H1 (cell line): ENCODE measurements around the gene STAM2. TPM values are rescaled to one million over a fixed set of nuclear protein-coding genes. Genes with fewer than 3 reads are reported as not detected.

Source experiments
- CTCF ChIA-PET: fragments of 300-600 bp; sonication (Branson Sonifier 250); formaldehyde crosslinking; loops from one replicate; lab custom pipeline; 2021; ENCODE audit not compliant: partially characterized antibody; lab: Charles Lee
- POLR2A ChIA-PET: fragments of 300-600 bp; sonication (Branson Sonifier 250); formaldehyde crosslinking; loops from one replicate; lab custom pipeline; 2021; ENCODE audit warnings: inconsistent platforms; ENCODE audit not compliant: partially characterized antibody; lab: Charles Lee
- DNase-seq, 2 experiments: peaks; one replicate each; pipeline versions ENCODE4 v3.0.0 to v3.0.0-alpha.2; 2010 to 2022; ENCODE audit warnings: low spot score in 2 of 2, low read depth in 1 of 2, mixed read lengths in 1 of 2
- FAIRE-seq: peaks from 2 replicates; lab custom pipeline; 2011; peaks lifted over from hg19 to GRCh38; lab: Jason Lieb, UNC
- H2AFZ ChIP-seq: 2 replicates; pipeline ENCODE4 v1.8.1; 2012; ENCODE audit warnings: low read length, inconsistent platforms
- H2AK5ac ChIP-seq: 2 replicates; pipeline ENCODE4 v1.6.1; 2013; ENCODE audit warnings: low read depth, low read length
- H2BK120ac ChIP-seq: replicated peaks from 2 replicates; pipeline ENCODE3; 2013; ENCODE audit warnings: low read depth, low read length, inconsistent platforms
- H2BK12ac ChIP-seq: 2 replicates; pipeline ENCODE4 v1.6.1; 2013; ENCODE audit warnings: low read depth, low read length
- H2BK15ac ChIP-seq: 2 replicates; pipeline ENCODE4 v1.6.1; 2013; ENCODE audit warnings: low read length
- H2BK20ac ChIP-seq: 2 replicates; pipeline ENCODE4 v1.6.1; 2013; ENCODE audit warnings: low read length
- H2BK5ac ChIP-seq: 2 replicates; pipeline ENCODE4 v1.6.1; 2013; ENCODE audit warnings: low read depth, low read length
- H3K14ac ChIP-seq: 2 replicates; pipeline ENCODE4 v1.6.1; 2013; ENCODE audit warnings: inconsistent platforms; ENCODE audit not compliant: insufficient read length
- H3K18ac ChIP-seq: 2 replicates; pipeline ENCODE4 v1.6.1; 2013; ENCODE audit warnings: low read length; ENCODE audit errors: extremely low read depth
- H3K23ac ChIP-seq: 2 replicates; pipeline ENCODE4 v1.6.1; 2013; ENCODE audit warnings: inconsistent platforms; ENCODE audit not compliant: insufficient read length
- H3K23me2 ChIP-seq: 2 replicates; pipeline ENCODE4 v1.6.1; 2013; ENCODE audit warnings: low read depth, low read length
- H3K27ac ChIP-seq: 2 replicates; pipeline ENCODE4 v1.6.1; 2011; ENCODE audit warnings: low read depth, low read length, inconsistent platforms
- H3K27me3 ChIP-seq, 4 experiments: replicated peaks in 1 of 4; 1 replicate in 1 of 4; 2 replicates in 3 of 4; pipeline versions ENCODE4 v1.6.1 to v1.8.1; 2011 to 2013; ENCODE audit warnings: low read length in 3 of 4, mild to moderate bottlenecking in 3 of 4, inconsistent platforms in 2 of 4, mixed read lengths in 2 of 4, moderate library complexity in 1 of 4; ENCODE audit not compliant: control insufficient read depth in 3 of 4, insufficient read depth in 3 of 4; ENCODE audit errors: extremely low read depth in 1 of 4
- H3K36me3 ChIP-seq, 4 experiments: 2 replicates each; pipeline versions ENCODE4 v1.6.1 to v1.8.1; 2011 to 2013; ENCODE audit warnings: mild to moderate bottlenecking in 4 of 4, low read length in 3 of 4, moderate library complexity in 2 of 4, control low read depth in 1 of 4, inconsistent platforms in 1 of 4; ENCODE audit not compliant: insufficient read depth in 4 of 4, control insufficient read depth in 2 of 4
- H3K4ac ChIP-seq: replicated peaks from 2 replicates; pipeline ENCODE3; 2013; ENCODE audit warnings: low read length, low read depth, mixed read lengths, inconsistent platforms; ENCODE audit not compliant: insufficient read length
- H3K4me1 ChIP-seq, 4 experiments: replicated peaks in 1 of 4; 1 replicate in 1 of 4; 2 replicates in 3 of 4; pipeline versions ENCODE4 v1.6.1 to v1.8.1; 2011 to 2013; ENCODE audit warnings: low read length in 3 of 4, inconsistent platforms in 2 of 4, mixed read lengths in 1 of 4; ENCODE audit not compliant: insufficient read depth in 4 of 4, control insufficient read depth in 3 of 4
- H3K4me2 ChIP-seq, 2 experiments: 2 replicates each; pipeline versions ENCODE4 v1.6.1 to v1.8.1; 2011 to 2013; ENCODE audit warnings: low read depth in 2 of 2, low read length in 2 of 2, control low read depth in 1 of 2, inconsistent platforms in 1 of 2, mild to moderate bottlenecking in 1 of 2; ENCODE audit not compliant: insufficient read depth in 1 of 2
- H3K4me3 ChIP-seq, 4 experiments: fragments of 200-600, 300-600 bp in 1 of 4; sonication (generic), shearing (Covaris generic), sonication (Bioruptor Twin) in 1 of 4; 2 replicates each; pipeline versions ENCODE4 v1.5.1 to v1.8.1; 2011 to 2016; ENCODE audit warnings: low read length in 4 of 4, low read depth in 3 of 4, control low read depth in 2 of 4, inconsistent platforms in 2 of 4, mild to moderate bottlenecking in 2 of 4, mixed read lengths in 1 of 4, moderate library complexity in 1 of 4; ENCODE audit not compliant: insufficient read depth in 2 of 4; ENCODE audit errors: extremely low read depth in 1 of 4
- H3K56ac ChIP-seq: replicated peaks from 2 replicates; pipeline ENCODE3; 2013; ENCODE audit warnings: low read depth, mild to moderate bottlenecking, mixed read lengths, low read length, inconsistent platforms; ENCODE audit not compliant: insufficient read length
- H3K79me1 ChIP-seq: 2 replicates; pipeline ENCODE4 v1.6.1; 2013; ENCODE audit warnings: low read depth, low read length, control low read depth
- H3K79me2 ChIP-seq, 2 experiments: 2 replicates each; pipeline versions ENCODE4 v1.6.1 to v1.8.1; 2012 to 2013; ENCODE audit warnings: low read length in 2 of 2, mild to moderate bottlenecking in 2 of 2, inconsistent platforms in 1 of 2; ENCODE audit not compliant: insufficient read depth in 2 of 2, control insufficient read depth in 1 of 2
- H3K9ac ChIP-seq, 4 experiments: replicated peaks in 1 of 4; 1 replicate in 1 of 4; 2 replicates in 3 of 4; pipeline versions ENCODE4 v1.6.1 to v1.8.1; 2011 to 2013; ENCODE audit warnings: low read depth in 3 of 4, low read length in 3 of 4, control low read depth in 2 of 4, mild to moderate bottlenecking in 2 of 4, moderate library complexity in 2 of 4, inconsistent platforms in 1 of 4; ENCODE audit errors: extremely low read depth in 1 of 4
- H3K9me3 ChIP-seq, 2 experiments: 2 replicates each; pipeline versions ENCODE4 v1.6.1 to v1.8.1; 2012 to 2013; ENCODE audit warnings: mild to moderate bottlenecking in 2 of 2, moderate library complexity in 2 of 2, control low read depth in 1 of 2, inconsistent platforms in 1 of 2, low read depth in 1 of 2, low read length in 1 of 2, mixed read lengths in 1 of 2; ENCODE audit not compliant: insufficient read depth in 2 of 2
- H4K20me1 ChIP-seq, 2 experiments: replicated peaks in 1 of 2; 2 replicates each; pipeline versions ENCODE3 to v1.8.1; 2011 to 2013; ENCODE audit warnings: inconsistent platforms in 2 of 2, low read length in 2 of 2, mild to moderate bottlenecking in 1 of 2; ENCODE audit not compliant: insufficient read depth in 2 of 2, control insufficient read depth in 1 of 2
- H4K5ac ChIP-seq: 2 replicates; pipeline ENCODE4 v1.6.1; 2013; ENCODE audit warnings: low read length, low read depth, mixed read lengths, inconsistent platforms; ENCODE audit not compliant: insufficient read length
- H4K8ac ChIP-seq: 2 replicates; pipeline ENCODE4 v1.8.0; 2013; ENCODE audit warnings: mild to moderate bottlenecking, moderate library complexity, low read length, inconsistent platforms; ENCODE audit not compliant: insufficient read depth; ENCODE audit errors: extremely low read depth
- H4K91ac ChIP-seq: replicated peaks from 2 replicates; pipeline ENCODE3; 2013; ENCODE audit warnings: low read length, mixed read lengths, inconsistent platforms; ENCODE audit not compliant: insufficient read length
- CREB1 ChIP-seq: IDR thresholded peaks from 2 replicates; pipeline ENCODE4 v1.6.1; 2012; ENCODE audit warnings: inconsistent platforms
- E2F6 ChIP-seq: IDR thresholded peaks from 2 replicates; pipeline ENCODE4 v1.6.1; 2012; ENCODE audit warnings: inconsistent platforms
- HDAC2 ChIP-seq, 2 experiments: fragments of 300-600 bp in 1 of 2; sonication (generic) in 1 of 2; IDR thresholded peaks; 2 replicates each; pipeline ENCODE4 v1.6.1; 2011 to 2012; ENCODE audit warnings: low read depth in 2 of 2, low read length in 2 of 2, mild to moderate bottlenecking in 2 of 2, moderate library complexity in 2 of 2, borderline replicate concordance in 1 of 2, inconsistent platforms in 1 of 2
- NANOG ChIP-seq: IDR thresholded peaks from 2 replicates; pipeline ENCODE4 v1.6.1; 2011; ENCODE audit warnings: low read length, low read depth, mild to moderate bottlenecking, inconsistent platforms; ENCODE audit not compliant: insufficient read depth, poor library complexity, severe bottlenecking
- RAD21 ChIP-seq, 2 experiments: IDR thresholded peaks in 1 of 2; conservative IDR thresholded peaks in 1 of 2; 2 replicates each; pipeline ENCODE4 v1.6.1; 2011; ENCODE audit warnings: low read depth in 2 of 2, low read length in 2 of 2, improper control_type of control experiment in 1 of 2, inconsistent platforms in 1 of 2, mild to moderate bottlenecking in 1 of 2, moderate library complexity in 1 of 2
- RBBP5 ChIP-seq: IDR thresholded peaks from 2 replicates; pipeline ENCODE4 v1.7.1; 2012; ENCODE audit warnings: low read depth, mild to moderate bottlenecking, inconsistent platforms, low read length, moderate library complexity, borderline replicate concordance
- SIN3A ChIP-seq, 2 experiments: IDR thresholded peaks in 1 of 2; conservative IDR thresholded peaks in 1 of 2; 2 replicates each; pipeline ENCODE4 v1.6.1; 2011 to 2012; ENCODE audit warnings: low read length in 2 of 2, improper control_type of control experiment in 1 of 2, low read depth in 1 of 2, mild to moderate bottlenecking in 1 of 2
- TBP ChIP-seq: IDR thresholded peaks from 2 replicates; pipeline ENCODE4 v1.6.1; 2011; ENCODE audit warnings: low read depth, low read length, improper control_type of control experiment
- TEAD4 ChIP-seq: IDR thresholded peaks from 2 replicates; pipeline ENCODE4 v1.6.1; 2012; ENCODE audit warnings: low read depth, low read length, inconsistent platforms, mixed read lengths
- ZNF274 ChIP-seq: IDR thresholded peaks from 2 replicates; pipeline ENCODE4 v1.7.0; 2012; ENCODE audit warnings: low read length, borderline replicate concordance; ENCODE audit errors: extremely low read depth
- WGBS, 2 experiments: shearing (Covaris generic) in 1 of 2; methylation state at CpG; one replicate each; pipeline versions ENCODE4 v1.1.6 to v1.1.7; 2013 to 2015; ENCODE audit warnings: low lambda C conversion rate in 2 of 2, mixed read lengths in 2 of 2, inconsistent platforms in 1 of 2, low coverage in 1 of 2, missing lambda C conversion rate in 1 of 2; ENCODE audit not compliant: insufficient replicate concordance in 2 of 2, insufficient coverage in 1 of 2, insufficient read length in 1 of 2; ENCODE audit errors: extremely low coverage in 1 of 2, missing lambda C conversion rate in 1 of 2; 5-methylcytosine and 5-hydroxymethylcytosine counted together
- polyA plus RNA-seq, 7 experiments: library from polyadenylated mRNA; depleted of rRNA in 3 of 7; stranded (reverse) in 5 of 7; unstranded in 2 of 7; fragments of >200 nt in 5 of 7; fragments of 200-250 nt in 2 of 7; gene quantifications; 1 replicate in 5 of 7; 2 replicates in 1 of 7; 4 replicates in 1 of 7; pipeline versions ENCODE4 v1.2.1 to v1.2.3, GENCODE V29; 2011 to 2013; ENCODE audit warnings: missing spikeins in 2 of 7, mixed read lengths in 2 of 7
- total RNA-seq: library from RNA; stranded (reverse); fragmentation: NEBNext Ultra II Directional; extraction: Animal tissue kit (Norgen Biotek cat#: 25700); gene quantifications from 2 replicates; pipeline ENCODE4 v1.2.1, GENCODE V29; 2021

The STAM2 gene
- total and polyA plus RNA-seq, 2 of the 8 experiments (the other 6 are each of a cell fraction or from before 2014, with no cell fraction given): 5.4 to 9.4 TPM

- Histone ChIP-seq H3K9ac (no peak overlapping the region), H3K4me2 (no peak overlapping the region), H4K5ac (no peak overlapping the region), H3K56ac (no peak overlapping the region), H3K14ac (no peak overlapping the region), H2AK5ac (no peak overlapping the region), H4K20me1 (no peaks in the 10 kb centered on the region), H3K4ac (no peak overlapping the region), H2BK12ac (no peak overlapping the region), H3K9me3 (no peaks in the 10 kb centered on the region), H2BK15ac (no peak overlapping the region), H2BK5ac (no peak overlapping the region), H3K18ac (no peak overlapping the region), H3K4me3 (no peak overlapping the region), H3K36me3 (no peaks in the 10 kb centered on the region), H3K79me2 (no peaks in the 10 kb centered on the region), H3K27ac (no peak overlapping the region), H3K23ac (no peak overlapping the region), H3K27me3 (no peaks in the 10 kb centered on the region), H4K8ac (no peak overlapping the region), H3K79me1 (no peaks in the 10 kb centered on the region), H3K4me1 (peaks cover 0 to 5% (median 1%) of the 10 kb centered on the region in 4 experiments; a peak in 3 of 7 replicates)
- ChIA-PET POLR2A (interaction anchor here (1.0 kb wide), 1 partner anchor 11 kb away, joined by 4 read pairs; no protein-coding TSS in a partner anchor), CTCF (interaction anchor here (0.6 to 1.5 kb wide), 6 partner anchors 9 to 514 kb away, joined by 3 to 5 read pairs (median 4); no protein-coding TSS in a partner anchor)
- no peak for DNase-seq
- FAIRE-seq: no peak
- 91% methylated on average over 2 of the region's 2 CpGs; no CpG with 5 or more reads in 1 of the 2 experiments for WGBS, 2 experiments
- no peak for TF ChIP-seq ZNF274
- no peak for TF ChIP-seq RAD21 (IDR thresholded peaks at IDR 0.05 in 1 of 2, conservative IDR thresholded peaks at IDR 0.05 in 1 of 2; ENCODE audit: low read depth in 2 of 2, low read length in 2 of 2)
- TF ChIP-seq SIN3A (conservative IDR thresholded peaks at IDR 0.05 in 1 of 2, IDR thresholded peaks at IDR 0.05 in 1 of 2; ENCODE audit: low read depth in 1 of 2, low read length in 2 of 2): no peak
- TF ChIP-seq CREB1: no peak
- no peak for TF ChIP-seq HDAC2 (IDR thresholded peaks at IDR 0.05; ENCODE audit: borderline replicate concordance in 1 of 2, low read depth in 2 of 2, low read length in 2 of 2)
- no peak for TF ChIP-seq E2F6
- TF ChIP-seq RBBP5: no peak
- TF ChIP-seq TBP: no peak
- TF ChIP-seq NANOG: no peak
- no peak for TF ChIP-seq TEAD4
- TF ChIP-seq, all 59 proteins: peak for 0
- Histone ChIP-seq H2BK20ac (no peak overlapping the region), H4K91ac (no peak overlapping the region), H3K23me2 (no peaks in the 10 kb centered on the region), H2BK120ac (no peak overlapping the region), H2AFZ (no peak overlapping the region)
Measured at GRCh38 chr2:152122161-152122560, 53.4 kb downstream of the STAM2 start.
